Measurements from ENCODE around the gene PTPN1.

- TF ChIP-seq CTCF (optimal IDR thresholded peaks at IDR 0.05 in 1 of 3, IDR thresholded peaks at IDR 0.05 in 1 of 3, conservative IDR thresholded peaks at IDR 0.05 in 1 of 3; ENCODE audit: extremely low read depth in 1 of 3, insufficient read depth in 2 of 3, low read length in 3 of 3) (no peak), EZH2 (IDR thresholded peaks at IDR 0.05; ENCODE audit: low read length) (no peak)
Observed at GRCh38 chr20:50590348-50590664, 80.1 kb downstream of the PTPN1 start.

All from keratinocyte (primary cell).